ENCODE data around the gene RTL3. TPM values are rescaled to one million over a fixed set of nuclear protein-coding genes. Genes with fewer than 3 reads are reported as not detected.

RTL3 gene
- total RNA-seq, 1 donor from 2014 or later, result not detected

DNA sequence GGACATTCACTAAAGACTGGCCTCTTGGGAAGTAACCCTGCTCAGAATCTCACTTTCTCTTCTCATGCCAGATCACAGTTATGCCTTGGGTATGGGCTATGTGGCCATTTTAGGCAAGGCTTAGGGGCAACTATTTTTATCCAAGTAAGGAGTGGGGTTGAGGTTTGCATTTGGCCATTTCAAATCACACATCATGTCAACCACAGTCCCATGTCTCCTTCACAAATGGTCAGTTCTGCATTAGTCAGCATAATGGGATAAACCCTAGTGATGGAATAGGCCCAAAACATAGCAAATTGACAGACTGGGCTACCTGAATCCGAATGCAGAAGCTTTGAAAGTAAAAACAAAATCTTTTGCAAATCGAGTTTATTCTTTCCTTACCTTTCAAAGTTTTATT lies 827 bp upstream of the RTL3 start:
- Mint-ChIP-seq H3K9me3 (ENCODE audit: unreplicated experiment) (no peaks in the 10 kb centered on the region), H3K4me1 (ENCODE audit: unreplicated experiment) (peaks cover 35% of the 10 kb centered on the region), H3K27me3 (ENCODE audit: unreplicated experiment) (no peaks in the 10 kb centered on the region), H3K36me3 (ENCODE audit: unreplicated experiment) (no peaks in the 10 kb centered on the region), H3K27ac (ENCODE audit: unreplicated experiment) (no peak overlapping the region), H3K4me3 (ENCODE audit: unreplicated experiment) (no peak overlapping the region)
- TF ChIP-seq CTCF (IDR thresholded peaks at IDR 0.05), result no peak
- DNase-seq (ENCODE audit: extremely low spot score, unreplicated experiment), result no peak

DNA sequence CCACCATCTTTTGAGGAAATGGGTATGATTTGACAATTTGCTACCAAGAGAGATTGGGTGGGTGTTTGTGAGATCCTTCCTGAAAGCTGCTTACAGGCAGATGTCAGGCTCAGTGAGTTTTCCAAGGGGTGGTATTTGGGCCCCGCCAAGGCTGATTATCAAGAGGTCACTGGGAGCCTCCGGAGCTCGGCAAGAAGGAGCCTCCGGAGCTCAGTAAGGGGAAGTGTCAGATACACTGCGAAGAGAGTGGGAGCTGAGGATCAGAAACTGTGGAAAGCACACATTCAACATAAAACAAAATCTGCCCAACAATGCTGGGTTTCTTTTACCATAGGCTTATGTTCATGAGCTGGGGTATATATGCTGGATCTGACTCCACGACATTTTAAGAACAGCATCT lies 714 bp downstream of the RTL3 start:
- DNase-seq (ENCODE audit: extremely low spot score, unreplicated experiment), result no peak
- Mint-ChIP-seq H3K4me3 (ENCODE audit: unreplicated experiment) (no peak overlapping the region), H3K27ac (ENCODE audit: unreplicated experiment) (peak overlapping the region; percentile 35), H3K36me3 (ENCODE audit: unreplicated experiment) (no peaks in the 10 kb centered on the region), H3K9me3 (ENCODE audit: unreplicated experiment) (no peaks in the 10 kb centered on the region), H3K27me3 (ENCODE audit: unreplicated experiment) (no peaks in the 10 kb centered on the region), H3K4me1 (ENCODE audit: unreplicated experiment) (peaks cover 46% of the 10 kb centered on the region)
- no peak for TF ChIP-seq CTCF (IDR thresholded peaks at IDR 0.05)

DNA sequence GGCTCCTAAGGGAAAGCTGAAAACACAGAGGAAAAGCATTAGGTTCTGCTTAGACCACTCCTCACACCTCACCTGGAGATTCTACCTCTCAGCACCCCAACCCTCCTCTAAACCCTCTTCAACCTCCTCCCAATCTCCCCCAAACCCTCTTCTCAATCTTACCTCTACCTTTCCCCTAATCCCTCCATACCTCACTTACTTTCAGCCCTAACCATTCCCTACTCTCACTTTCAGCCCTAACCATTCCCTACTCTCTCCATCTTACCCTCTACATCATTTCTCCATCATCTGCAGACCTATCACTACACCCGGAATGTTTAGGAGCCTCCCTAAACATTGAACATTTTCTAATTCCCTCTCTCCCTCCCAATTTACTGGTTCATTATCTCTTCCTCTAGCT lies 3.5 kb downstream of the RTL3 start:
- H3K4me3 Mint-ChIP-seq (ENCODE audit: unreplicated experiment), result no peak overlapping the region
- TF ChIP-seq CTCF (IDR thresholded peaks at IDR 0.05), result no peak
- peaks cover 62% of the 10 kb centered on the region for H3K4me1 Mint-ChIP-seq (ENCODE audit: unreplicated experiment)
- no peaks in the 10 kb centered on the region for H3K27me3 Mint-ChIP-seq (ENCODE audit: unreplicated experiment)
- H3K27ac Mint-ChIP-seq (ENCODE audit: unreplicated experiment), result no peak overlapping the region
- H3K36me3 Mint-ChIP-seq (ENCODE audit: unreplicated experiment), result no peaks in the 10 kb centered on the region
- no peak for DNase-seq (ENCODE audit: extremely low spot score, unreplicated experiment)
- no peaks in the 10 kb centered on the region for H3K9me3 Mint-ChIP-seq (ENCODE audit: unreplicated experiment)

DNA sequence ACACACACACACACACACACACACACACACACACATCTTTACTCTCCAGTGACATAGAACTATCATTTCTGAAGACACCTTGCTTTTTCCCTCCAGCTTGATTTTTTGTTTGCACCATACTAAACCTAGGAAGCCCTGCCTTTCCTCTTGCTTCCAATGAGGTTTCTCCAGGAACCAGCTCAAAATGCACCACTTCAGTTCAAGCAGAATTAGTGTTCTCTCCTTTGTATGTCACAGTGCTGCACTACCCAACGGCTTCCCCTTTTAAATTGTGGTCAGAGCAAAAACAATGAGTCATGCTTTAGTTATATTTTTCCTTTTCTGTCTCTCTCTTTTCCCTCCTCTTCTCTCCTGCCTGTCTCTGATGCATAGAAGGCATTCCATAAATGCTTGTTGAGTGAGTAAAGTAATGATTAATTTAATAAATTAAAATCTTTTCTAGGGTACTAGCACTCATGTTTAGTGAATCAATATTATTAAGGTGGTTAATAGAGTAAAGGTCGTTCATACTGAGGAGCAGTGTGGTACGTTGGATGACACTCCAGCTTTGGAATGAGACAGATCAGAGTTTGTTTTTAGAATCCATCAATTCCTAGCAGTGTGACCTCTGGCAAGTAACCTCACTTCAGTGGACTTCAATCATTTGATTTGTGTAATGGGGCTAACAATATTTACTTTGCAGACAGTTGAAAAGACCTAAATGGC lies 5.9 kb downstream of the RTL3 start:
- TF ChIP-seq CTCF (IDR thresholded peaks at IDR 0.05), result no peak
- Mint-ChIP-seq H3K4me3 (ENCODE audit: unreplicated experiment) (peak overlapping the region; percentile 55), H3K36me3 (ENCODE audit: unreplicated experiment) (no peaks in the 10 kb centered on the region), H3K9me3 (ENCODE audit: unreplicated experiment) (peaks cover under 1% of the 10 kb centered on the region), H3K27ac (ENCODE audit: unreplicated experiment) (peak overlapping the region; percentile 91), H3K27me3 (ENCODE audit: unreplicated experiment) (no peaks in the 10 kb centered on the region), H3K4me1 (ENCODE audit: unreplicated experiment) (peaks cover 56% of the 10 kb centered on the region)
- DNase-seq (ENCODE audit: extremely low spot score, unreplicated experiment), result no peak

DNA sequence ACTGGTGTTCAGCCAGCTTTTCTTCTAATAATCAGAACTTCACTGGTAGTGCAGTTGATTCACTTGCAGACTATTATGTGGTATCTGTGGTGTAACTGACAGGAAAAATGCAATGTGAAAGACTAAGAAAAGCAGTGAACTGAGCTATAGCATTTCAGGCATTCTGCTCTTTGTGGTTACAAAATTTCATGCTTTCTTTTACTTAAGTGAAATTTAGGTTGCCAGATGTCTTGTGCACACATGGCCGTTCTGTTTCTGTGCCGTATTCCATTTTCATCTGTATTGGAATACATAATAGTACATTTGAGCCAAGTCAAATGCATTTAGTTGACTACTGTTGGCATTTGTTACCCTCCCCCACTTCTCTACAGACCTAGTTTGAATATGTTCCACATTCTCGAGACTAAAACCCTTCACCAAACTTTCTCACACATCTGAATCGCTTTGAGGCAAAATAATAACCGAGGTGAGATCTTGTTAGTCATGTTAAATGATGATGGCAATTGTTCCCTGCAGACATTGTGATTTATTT lies 8.2 kb downstream of the RTL3 start:
- no peak for DNase-seq (ENCODE audit: extremely low spot score, unreplicated experiment)
- H3K27me3 Mint-ChIP-seq (ENCODE audit: unreplicated experiment), result no peaks in the 10 kb centered on the region
- H3K9me3 Mint-ChIP-seq (ENCODE audit: unreplicated experiment), result peaks cover 13% of the 10 kb centered on the region
- H3K4me1 Mint-ChIP-seq (ENCODE audit: unreplicated experiment), result peaks cover 53% of the 10 kb centered on the region
- no peak overlapping the region for H3K4me3 Mint-ChIP-seq (ENCODE audit: unreplicated experiment)
- H3K36me3 Mint-ChIP-seq (ENCODE audit: unreplicated experiment), result no peaks in the 10 kb centered on the region
- H3K27ac Mint-ChIP-seq (ENCODE audit: unreplicated experiment), result peak overlapping the region; percentile 61
- TF ChIP-seq CTCF (IDR thresholded peaks at IDR 0.05), result no peak
